Spleen (tissue), 11 donors: ENCODE measurements around the gene ZNF616. TPM values are rescaled to one million over a fixed set of nuclear protein-coding genes. Genes with fewer than 3 reads are reported as not detected.

Experiments
- DNase-seq: peaks from one replicate; pipeline ENCODE4 v3.0.0-alpha.2; 2020
- H3K27ac ChIP-seq, 8 donors: fragments of 200-600 bp; sonication (generic) in 7 of 8; 1 replicate in 4 of 8; 2 replicates in 4 of 8; pipeline versions ENCODE4 v1.5.0 to v1.8.0; 2016 to 2021; ENCODE audit warnings: inconsistent platforms in 4 of 8, mild to moderate bottlenecking in 4 of 8, moderate library complexity in 1 of 8
- H3K27me3 ChIP-seq, 7 donors: fragments of 200-600 bp; sonication (generic) in 6 of 7; replicated peaks in 1 of 7; 1 replicate in 4 of 7; 2 replicates in 3 of 7; pipeline versions ENCODE4 v1.5.0 to v1.8.0; 2016 to 2021; ENCODE audit warnings: inconsistent platforms in 3 of 7, mild to moderate bottlenecking in 1 of 7
- H3K36me3 ChIP-seq, 6 donors: fragments of 200-600 bp; sonication (generic) in 5 of 6; 1 replicate in 4 of 6; 2 replicates in 2 of 6; pipeline versions ENCODE4 v1.5.0 to v1.8.0; 2016 to 2021; ENCODE audit warnings: inconsistent platforms in 2 of 6
- H3K4me1 ChIP-seq, 6 donors: fragments of 200-600 bp; sonication (generic) in 5 of 6; 1 replicate in 3 of 6; 2 replicates in 3 of 6; pipeline versions ENCODE4 v1.5.0 to v1.8.0; 2016 to 2021; ENCODE audit warnings: inconsistent platforms in 3 of 6
- H3K4me3 ChIP-seq, 8 donors: fragments of 200-600 bp; sonication (generic) in 7 of 8; 1 replicate in 4 of 8; 2 replicates in 4 of 8; pipeline versions ENCODE4 v1.5.0 to v1.8.0; 2016 to 2021; ENCODE audit warnings: inconsistent platforms in 4 of 8, mild to moderate bottlenecking in 4 of 8, moderate library complexity in 2 of 8
- H3K9me3 ChIP-seq, 8 donors: fragments of 200-600 bp; sonication (generic) in 7 of 8; 1 replicate in 4 of 8; 2 replicates in 4 of 8; pipeline versions ENCODE4 v1.5.0 to v1.8.0; 2016 to 2021; ENCODE audit warnings: inconsistent platforms in 4 of 8
- CTCF ChIP-seq, 11 experiments: fragments of 200-600 bp in 7 of 11; fragments of 450-650 bp in 4 of 11; sonication (generic) in 4 of 11; IDR thresholded peaks in 8 of 11; conservative IDR thresholded peaks in 3 of 11; 1 replicate in 7 of 11; 2 replicates in 4 of 11; pipeline versions ENCODE4 v1.4.0 to v1.8.0; 2016 to 2021; ENCODE audit warnings: antibody characterized with exemption in 11 of 11, inconsistent platforms in 4 of 11, mild to moderate bottlenecking in 1 of 11
- POLR2A ChIP-seq, 3 donors: fragments of 450-650 bp; IDR thresholded peaks; one replicate each; pipeline ENCODE4 v1.5.1; 2017; ENCODE audit warnings: antibody characterized with exemption in 3 of 3, mild to moderate bottlenecking in 1 of 3
- POLR2AphosphoS5 ChIP-seq, 3 donors: sonication (generic); formaldehyde crosslinking; IDR thresholded peaks; one replicate each; pipeline ENCODE4 v1.5.1; 2017; ENCODE audit warnings: antibody characterized with exemption in 3 of 3
- WGBS, 5 donors: extraction: QIAGEN DNeasy Blood & Tissue Kit in 3 of 5; methylation state at CpG; one replicate each; pipeline versions ENCODE4 v1.1.5 to v1.1.7; 2013 to 2018; 5-methylcytosine and 5-hydroxymethylcytosine counted together
- intact Hi-C: fragments of 100-400 bp; cut with DNase I; formaldehyde crosslinking; loops from one replicate; pipeline ENCODE4 v1.15.0; 2023; ENCODE audit warnings: low total_unique reads
- polyA plus RNA-seq, 3 donors: library from polyadenylated mRNA; stranded (reverse); fragments of 200-250 nt; gene quantifications; one replicate each; pipeline ENCODE4 v1.2.1, GENCODE V29; 2013
- total RNA-seq, 7 donors: library from RNA; depleted of rRNA in 3 of 7; stranded (reverse); fragments of >200 nt in 3 of 7; fragmentation: NEBNext Ultra II Directional in 4 of 7; extraction: Animal tissue kit (Norgen Biotek cat#: 25700) in 4 of 7; gene quantifications; one replicate each; pipeline versions ENCODE4 v1.1.0 to v1.2.1, GENCODE V29; 2016 to 2021
- donor health status: healthy with polysubstance abuse.
- donor health status: DM: no; HTN: no; CAD: no; lungs with moderate emphysema.
- donor health status: DM: no; HTN: no; CAD: no.
- donor health status: Bipolar disorder and iron deficiency.
- donor health status: healthy.
- donor health status: DM: no; HTN: no; CAD: no.
- donor health status: DM: yes; HTN: yes; CAD: no.

ZNF616 gene
- total and polyA plus RNA-seq, 10 donors, result 1.3 to 22.6 (median 9.1) TPM

DNA sequence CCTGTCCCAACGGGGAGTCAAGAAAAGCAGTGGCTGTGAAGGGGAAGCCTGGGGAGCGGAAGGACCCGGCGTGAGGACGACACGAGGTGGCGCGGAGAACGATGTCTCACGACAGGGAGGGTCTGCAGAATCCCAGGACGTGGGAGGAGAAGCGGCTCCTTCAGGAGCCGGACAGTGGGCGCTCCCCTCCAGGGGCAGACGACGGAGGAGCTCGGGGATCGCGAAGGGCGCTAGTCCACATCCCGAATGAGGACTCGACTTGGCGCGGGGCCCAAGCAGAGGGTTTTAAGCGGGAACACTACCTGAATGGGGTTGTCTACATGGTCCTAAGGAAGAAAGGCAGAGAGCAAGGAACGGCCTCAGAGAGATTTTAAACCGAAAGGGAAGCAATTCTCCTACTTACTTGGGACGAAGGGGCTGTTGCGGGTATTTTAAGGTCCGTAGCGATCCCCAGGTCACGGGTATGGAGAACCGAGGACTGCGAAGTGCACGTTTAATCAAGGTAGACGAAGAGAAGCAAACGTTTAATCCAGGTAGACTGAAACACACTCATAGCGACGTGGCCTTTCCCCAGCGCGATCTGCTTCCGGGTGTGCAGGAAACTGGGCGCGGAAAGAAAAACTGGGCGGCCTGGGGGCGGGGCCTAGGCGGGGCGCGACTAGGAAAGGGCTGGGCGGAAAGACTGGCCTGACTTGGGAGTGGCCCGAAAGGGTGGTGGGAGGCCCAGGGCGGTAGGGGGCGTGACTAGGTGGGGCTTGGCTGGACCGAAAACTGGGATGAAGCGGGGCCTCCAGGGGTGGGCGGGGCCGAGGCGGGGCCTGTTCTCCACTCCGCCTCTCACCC, 44.3 kb downstream of the ZNF616 start, which contains the start of gene ZNF841:
Gene ZNF841 (minus strand): TSS at position 594 of the 843 bp plus-strand sequence. CDS start 10,964 bp downstream, outside the sequence.
- Histone ChIP-seq H3K4me3 (peak within 1 kb of the TSS; percentile 69 to 94 (median 83)), H3K27me3 (no peaks in the 10 kb centered on the region), H3K9me3 (peaks cover 0 to 85% (median 71%) of the 10 kb centered on the region in 8 donors), H3K27ac (peak within 1 kb of the TSS; percentile 54 to 87 (median 82)), H3K36me3 (peaks cover 0 to 37% (median 18%) of the 10 kb centered on the region in 6 donors), H3K4me1 (peaks cover 7 to 41% (median 26%) of the 10 kb centered on the region in 6 donors)
- 2 to 5% (median 3%) methylated on average over 58 to 59 of the region's 59 CpGs for WGBS, 5 donors
- peak; percentile 96 for DNase-seq
- intact Hi-C loops, result no loop called here
- TF ChIP-seq POLR2AphosphoS5 (IDR thresholded peaks at IDR 0.05) (peak; percentile 85 to 91 (median 87)), CTCF (IDR thresholded peaks at IDR 0.05 in 8 of 11, conservative IDR thresholded peaks at IDR 0.05 in 3 of 11) (peak in 5 of 11 experiments; percentile 17 to 41 (median 39)), POLR2A (IDR thresholded peaks at IDR 0.05) (no peak)

DNA sequence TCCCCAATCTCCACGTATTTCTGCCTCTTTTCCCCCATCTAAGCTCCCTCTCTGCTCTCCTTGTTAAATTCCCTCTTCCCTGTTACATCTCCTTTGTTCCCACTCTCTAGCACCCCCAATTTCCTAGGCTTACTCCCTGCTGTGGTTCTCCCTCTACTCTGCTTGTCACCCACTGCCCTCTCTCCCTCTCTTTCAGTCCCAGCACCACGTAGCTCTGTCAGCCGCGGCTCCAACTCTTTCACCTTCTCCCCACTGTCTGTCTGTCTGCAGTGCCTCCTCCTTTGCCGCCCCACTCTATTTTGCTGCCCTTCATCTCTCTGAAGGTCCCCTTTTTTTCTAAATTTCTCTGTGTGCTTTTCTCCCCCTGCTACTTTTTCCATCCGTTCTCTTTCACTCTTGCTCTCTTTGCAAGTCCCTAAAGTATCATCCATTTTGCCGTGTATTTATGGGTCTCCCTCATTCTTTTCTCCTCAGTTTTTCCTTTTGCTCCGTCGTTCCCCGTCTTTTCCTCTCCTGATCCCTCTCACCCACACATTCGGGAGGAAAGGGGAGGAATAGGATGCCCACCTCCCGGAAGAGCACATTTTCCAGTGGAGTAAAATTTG, 45.1 kb downstream of the ZNF616 start:
- Histone ChIP-seq H3K4me1 (peaks cover 7 to 41% (median 26%) of the 10 kb centered on the region in 6 donors), H3K27ac (peak overlapping the region in 5 of 8 donors; percentile 81 to 87 (median 85)), H3K27me3 (no peaks in the 10 kb centered on the region), H3K4me3 (peak overlapping the region; percentile 69 to 94 (median 83)), H3K36me3 (peaks cover 0 to 45% (median 26%) of the 10 kb centered on the region in 6 donors), H3K9me3 (peaks cover 0 to 85% (median 74%) of the 10 kb centered on the region in 8 donors)
- no peak for DNase-seq
- intact Hi-C loops, result no loop called here
- no peak for TF ChIP-seq POLR2AphosphoS5 (IDR thresholded peaks at IDR 0.05)
- no peak for TF ChIP-seq POLR2A (IDR thresholded peaks at IDR 0.05)
- TF ChIP-seq CTCF (IDR thresholded peaks at IDR 0.05 in 8 of 11, conservative IDR thresholded peaks at IDR 0.05 in 3 of 11), result no peak
- WGBS, 5 donors, result 20 to 29% (median 23%) methylated on average over 12 of the region's 12 CpGs

DNA sequence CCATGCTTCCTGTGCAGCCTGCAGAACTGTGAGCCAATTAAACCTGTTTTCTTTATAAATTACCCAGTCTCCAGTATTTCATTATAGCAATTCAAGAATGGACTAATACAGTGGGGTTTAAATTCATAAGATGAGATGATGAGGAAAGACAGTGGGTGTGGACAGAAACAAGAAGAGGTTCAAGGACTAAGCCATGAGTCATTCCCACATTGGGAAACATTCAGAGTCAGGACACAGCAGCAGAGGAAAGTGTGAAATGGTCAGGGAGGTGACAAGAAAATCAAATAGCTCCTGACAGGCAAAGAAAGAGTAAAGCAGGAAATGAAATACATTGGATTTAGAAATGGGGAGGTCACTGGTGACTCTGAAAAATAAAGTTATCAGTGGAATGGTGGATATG, 53.3 kb downstream of the ZNF616 start:
- H3K27ac ChIP-seq, result no peak overlapping the region
- H3K36me3 ChIP-seq, result peaks cover 4 to 100% (median 91%) of the 10 kb centered on the region in 6 donors
- no peak for DNase-seq
- no peaks in the 10 kb centered on the region for H3K4me1 ChIP-seq
- no peak overlapping the region for H3K4me3 ChIP-seq
- H3K9me3 ChIP-seq, result peaks cover 3 to 100% (median 89%) of the 10 kb centered on the region in 8 donors
- intact Hi-C loops, result no loop called here
- H3K27me3 ChIP-seq, result no peaks in the 10 kb centered on the region
- TF ChIP-seq CTCF (IDR thresholded peaks at IDR 0.05 in 8 of 11, conservative IDR thresholded peaks at IDR 0.05 in 3 of 11) (no peak), POLR2A (IDR thresholded peaks at IDR 0.05) (no peak), POLR2AphosphoS5 (IDR thresholded peaks at IDR 0.05) (no peak)

DNA sequence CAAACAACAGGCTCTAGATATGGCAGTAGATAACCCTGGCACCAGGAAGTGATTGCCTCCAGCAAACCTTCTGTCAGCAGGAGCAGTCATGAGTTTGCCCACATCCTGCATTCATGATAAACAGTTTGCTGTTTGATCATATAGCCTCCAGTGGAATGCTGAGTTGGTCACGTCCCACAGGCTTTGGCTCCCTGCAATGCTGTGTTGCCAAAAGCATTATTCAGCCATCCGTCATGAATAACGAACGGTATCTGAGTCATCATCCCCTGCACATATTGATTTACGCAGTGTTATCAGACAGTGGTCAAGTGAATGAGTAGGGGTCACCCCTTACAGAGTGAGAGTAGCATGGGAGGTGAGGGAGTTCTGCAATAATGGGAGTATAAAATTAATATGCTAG, 69.2 kb downstream of the ZNF616 start:
- no peak for DNase-seq
- no peaks in the 10 kb centered on the region for H3K27me3 ChIP-seq
- H3K4me3 ChIP-seq, result peak overlapping the region in 1 of 8 donors; percentile 32
- H3K4me1 ChIP-seq, result no peaks in the 10 kb centered on the region
- intact Hi-C loops, result no loop called here
- WGBS, 5 donors, result 94 to 99% (median 97%) methylated on average over 5 of the region's 5 CpGs
- H3K9me3 ChIP-seq, result peaks cover 39 to 100% (median 100%) of the 10 kb centered on the region in 8 donors
- TF ChIP-seq CTCF (IDR thresholded peaks at IDR 0.05 in 8 of 11, conservative IDR thresholded peaks at IDR 0.05 in 3 of 11), result no peak
- TF ChIP-seq POLR2A (IDR thresholded peaks at IDR 0.05), result no peak
- no peak for TF ChIP-seq POLR2AphosphoS5 (IDR thresholded peaks at IDR 0.05)
- H3K27ac ChIP-seq, result no peak overlapping the region
- peaks cover 62 to 100% (median 99%) of the 10 kb centered on the region in 6 donors for H3K36me3 ChIP-seq
